EH (cell line): Measurements from ENCODE around the gene FRYL.
"Not testable (repeated sequence)": the region's sequence is repeated elsewhere in the genome, so short reads cannot be mapped to it uniquely, and the experiment has no call there.

Source experiments
- DNase-seq: peaks from one replicate; pipeline ENCODE4 v3.0.0-alpha.2; 2015; ENCODE audit warnings: low read depth

The FRYL gene

DNA sequence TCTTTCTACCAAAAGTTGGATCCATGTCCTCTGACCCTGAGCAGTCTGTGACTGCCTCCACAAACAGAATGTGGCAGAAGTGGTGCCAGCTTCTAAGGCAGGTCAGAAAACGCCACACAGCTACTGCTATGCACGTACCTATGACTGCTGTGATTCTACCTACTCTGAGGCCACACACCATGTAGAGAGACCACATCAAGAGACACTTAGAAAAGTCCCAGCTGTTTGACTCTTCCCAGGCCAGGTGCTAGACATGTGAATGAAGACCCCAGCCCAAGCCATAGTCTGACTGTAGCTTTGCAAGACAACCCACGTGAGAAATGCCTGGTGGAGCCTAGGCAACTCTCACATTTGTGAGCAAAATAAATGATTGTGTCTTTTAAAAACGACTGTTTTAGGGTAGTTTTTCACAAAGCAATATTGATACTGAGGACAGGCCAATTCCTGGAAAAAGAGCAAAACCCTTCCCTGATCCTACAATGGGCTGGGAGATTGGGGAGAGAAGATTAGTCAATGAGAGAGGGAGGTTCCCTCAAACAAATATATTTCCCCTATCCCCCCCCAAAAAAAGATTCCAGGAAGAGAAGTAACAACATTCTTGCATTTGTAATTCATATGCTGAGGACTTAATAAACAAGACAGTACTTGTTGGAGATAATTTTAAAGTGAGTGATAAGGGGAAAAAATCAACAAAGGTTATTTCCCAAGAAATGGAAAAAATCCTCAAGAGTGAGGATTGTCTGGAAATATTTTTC, 33.3 kb downstream of the FRYL start:
- DNase-seq = no peak

DNA sequence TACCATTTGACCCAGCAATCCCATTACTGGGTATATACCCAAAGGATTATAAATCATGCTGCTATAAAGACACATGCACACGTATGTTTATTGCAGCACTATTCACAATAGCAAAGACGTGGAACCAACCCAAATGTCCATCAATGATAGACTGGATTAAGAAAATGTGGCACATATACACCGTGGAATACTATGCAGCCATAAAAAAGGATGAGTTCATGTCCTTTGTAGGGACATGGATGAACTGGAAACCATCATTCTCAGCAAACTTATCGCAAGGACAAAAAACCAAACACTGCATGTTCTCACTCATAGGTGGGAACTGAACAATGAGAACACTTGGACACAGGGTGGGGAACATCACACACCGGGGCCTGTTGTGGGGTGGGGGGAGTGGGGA, 34.9 kb downstream of the FRYL start:
- not testable (repeated sequence) for DNase-seq

DNA sequence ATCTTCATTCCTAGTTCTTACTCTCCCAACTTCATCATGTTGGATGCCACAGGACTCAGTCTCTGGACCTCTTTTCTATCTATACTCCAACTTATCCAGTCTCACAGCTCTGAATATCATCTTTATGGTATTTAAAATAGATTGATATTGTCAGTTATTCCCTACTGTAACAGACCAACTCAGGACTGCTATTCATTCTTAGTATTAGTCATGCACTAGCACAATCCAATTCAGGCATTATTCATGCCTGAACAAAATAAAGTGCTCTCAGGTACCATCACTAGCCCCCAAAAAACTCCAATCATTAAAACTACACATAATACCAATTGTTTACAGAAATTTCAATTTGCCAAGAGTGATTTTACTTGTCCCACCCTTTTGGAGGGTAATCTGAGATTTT, 37.7 kb downstream of the FRYL start:
- peak; percentile 11 for DNase-seq

DNA sequence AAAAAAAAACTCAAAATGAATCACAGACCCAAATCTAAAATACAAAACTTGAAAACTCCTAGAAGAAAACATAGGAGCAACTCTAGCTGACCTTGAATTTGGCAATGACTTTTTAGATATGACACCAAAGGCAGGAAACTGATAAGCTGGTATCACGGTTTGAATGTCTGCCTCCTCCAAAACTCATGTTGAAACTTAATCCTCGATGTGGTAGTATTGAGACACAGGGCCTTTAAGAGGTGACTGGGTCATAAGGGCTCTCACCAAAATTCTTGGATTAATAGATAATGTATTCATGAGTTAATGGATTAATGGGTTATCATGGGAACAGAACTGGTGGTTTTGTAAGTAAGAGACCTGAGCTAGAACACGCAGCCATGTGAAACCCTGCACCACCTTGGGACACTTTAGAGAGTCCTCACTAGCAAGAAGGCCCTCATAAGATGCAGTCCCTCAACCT, 40.5 kb downstream of the FRYL start:
- DNase-seq = no peak

DNA sequence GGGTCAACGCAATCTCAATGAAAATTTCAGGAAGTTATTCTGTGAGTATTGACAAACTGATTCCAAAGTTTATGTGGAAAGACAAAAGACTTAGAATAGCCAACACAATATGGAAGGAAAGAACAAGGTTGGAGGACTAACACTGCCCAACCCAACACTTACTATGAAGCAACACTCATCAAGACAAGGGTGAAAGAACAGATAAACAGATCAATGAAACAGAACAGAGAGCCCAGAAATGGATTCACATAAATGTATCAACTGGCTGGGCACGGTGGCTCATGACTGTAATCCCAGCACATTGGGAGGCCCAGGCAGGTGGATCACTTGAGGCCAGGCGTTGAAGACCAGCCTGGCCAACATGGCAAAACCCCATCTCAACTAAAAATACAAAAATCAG, 41.2 kb downstream of the FRYL start:
- no peak for DNase-seq

DNA sequence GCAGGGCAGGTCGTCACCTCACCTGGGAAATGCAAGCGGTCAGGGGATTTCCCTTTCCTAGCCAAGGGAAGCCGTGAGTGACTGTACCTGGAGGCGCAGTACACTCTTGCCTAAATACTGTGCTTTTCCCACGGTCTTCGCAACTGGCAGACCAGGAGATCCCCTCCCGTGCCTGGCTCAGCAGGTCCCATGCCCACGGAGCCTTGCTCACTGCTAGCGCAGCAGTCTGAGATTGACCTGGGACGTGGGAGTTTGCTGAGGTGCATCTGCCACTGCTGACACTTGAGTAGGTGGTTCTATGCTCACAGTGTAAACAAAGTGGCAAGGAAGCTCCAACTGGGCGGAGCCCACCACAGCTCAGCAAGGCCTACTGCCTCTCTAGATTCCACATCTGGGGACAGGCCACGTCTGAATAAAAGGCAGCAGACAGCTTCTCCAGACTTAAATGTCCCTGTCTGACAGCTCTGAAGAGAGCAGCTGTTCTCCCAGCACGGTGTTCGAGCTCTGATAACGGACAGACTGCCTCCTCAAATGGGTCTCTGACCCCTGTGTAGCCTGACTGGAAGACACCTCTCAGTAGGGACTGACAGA, 51.1 kb downstream of the FRYL start:
- not testable (repeated sequence) for DNase-seq

DNA sequence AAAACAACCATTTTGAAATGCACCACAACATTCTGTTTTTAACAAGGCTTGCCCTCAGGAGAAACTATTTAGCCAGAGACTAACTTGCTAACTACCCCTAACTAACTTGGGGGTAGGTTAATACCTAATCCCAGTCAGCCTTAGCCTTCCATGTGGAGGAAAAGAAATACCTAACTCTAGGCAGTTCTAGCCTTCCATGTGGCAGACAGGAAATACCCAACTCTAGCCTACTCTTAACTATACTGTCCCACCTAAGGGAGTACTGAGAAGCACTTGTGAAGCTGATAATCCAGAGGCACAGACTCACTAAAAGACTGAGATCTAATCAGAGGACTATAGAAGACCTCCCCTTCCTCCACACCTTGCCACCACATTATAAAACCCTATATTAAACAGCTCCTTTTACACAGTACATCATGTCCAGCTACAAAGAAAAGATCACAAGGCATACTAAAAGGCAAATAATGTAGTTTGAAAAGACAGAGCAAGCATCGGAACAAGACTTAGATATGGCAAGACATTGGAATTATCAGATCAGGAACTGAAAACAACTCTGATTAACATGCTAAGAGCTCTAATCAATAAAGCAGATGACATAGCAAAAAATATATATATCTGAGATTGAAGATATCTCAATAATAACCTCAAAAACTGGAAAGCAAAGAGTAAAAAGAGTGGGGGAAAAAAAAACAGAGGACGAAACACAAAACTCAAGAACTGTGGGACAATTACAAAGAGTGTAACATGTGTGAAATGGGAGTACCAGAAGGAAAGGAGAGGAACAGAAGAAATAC, 52.2 kb downstream of the FRYL start:
- no peak for DNase-seq

DNA sequence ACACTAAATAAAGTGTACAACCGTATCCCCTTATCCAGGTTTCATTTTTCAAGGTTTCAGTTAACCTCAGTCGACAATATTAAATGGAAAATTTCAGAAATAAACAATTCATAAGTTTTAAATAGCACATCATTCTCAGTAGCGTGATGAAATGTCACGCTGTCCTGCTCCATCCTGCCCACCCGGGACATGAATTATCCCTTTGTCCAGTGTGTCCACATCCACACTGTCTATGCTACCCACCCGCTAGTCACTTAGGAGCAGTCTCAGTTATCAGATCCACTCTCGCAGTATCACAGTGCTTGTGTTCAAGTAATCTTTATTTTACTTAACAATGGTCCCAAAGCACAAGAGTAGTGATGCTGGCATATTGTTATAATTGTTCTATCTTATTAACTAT, 54.7 kb downstream of the FRYL start:
- DNase-seq = no peak

DNA sequence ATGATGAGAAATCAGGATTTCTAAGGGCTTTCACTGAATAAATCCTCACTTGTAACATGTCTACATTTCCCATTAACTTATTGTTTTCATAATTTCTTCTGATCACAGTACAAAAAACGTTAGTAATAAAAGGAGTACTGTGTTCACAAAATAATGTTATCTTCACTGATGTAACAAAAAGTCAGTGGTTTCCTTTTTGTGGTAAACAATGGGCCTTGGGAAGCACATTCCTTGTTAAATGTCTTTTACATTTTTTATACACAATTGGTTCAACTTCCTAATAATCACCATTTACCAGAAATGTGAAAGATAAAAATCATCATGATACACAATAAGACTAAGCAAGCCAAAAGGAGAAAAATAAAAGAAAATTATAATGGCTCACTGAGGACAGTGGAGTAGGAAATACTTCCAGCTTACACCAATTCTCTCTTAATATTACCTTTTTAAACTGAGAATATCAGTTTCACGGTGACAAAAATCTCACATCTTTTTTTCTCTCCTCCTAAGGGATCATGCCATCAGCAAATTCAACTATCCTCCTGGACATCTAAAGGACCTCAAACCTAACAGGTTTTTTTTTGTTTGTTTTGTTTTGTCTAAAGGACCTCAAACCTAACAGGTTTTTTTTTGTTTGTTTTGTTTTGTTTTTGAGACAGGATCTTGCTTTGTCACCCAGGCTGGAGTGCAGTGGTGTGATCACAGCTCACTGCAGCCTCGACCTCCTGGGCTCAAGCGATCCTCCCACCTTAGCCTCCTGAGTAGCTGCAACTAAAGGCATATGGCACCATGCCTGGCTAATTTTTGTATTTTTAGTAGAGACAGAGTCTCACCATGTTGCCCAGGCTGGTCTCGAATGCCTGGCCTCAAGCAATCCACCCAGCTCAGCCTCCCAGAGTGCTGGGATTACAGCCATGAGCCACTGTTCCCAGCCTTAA, 57.3 kb downstream of the FRYL start:
- DNase-seq = peak; percentile 55

DNA sequence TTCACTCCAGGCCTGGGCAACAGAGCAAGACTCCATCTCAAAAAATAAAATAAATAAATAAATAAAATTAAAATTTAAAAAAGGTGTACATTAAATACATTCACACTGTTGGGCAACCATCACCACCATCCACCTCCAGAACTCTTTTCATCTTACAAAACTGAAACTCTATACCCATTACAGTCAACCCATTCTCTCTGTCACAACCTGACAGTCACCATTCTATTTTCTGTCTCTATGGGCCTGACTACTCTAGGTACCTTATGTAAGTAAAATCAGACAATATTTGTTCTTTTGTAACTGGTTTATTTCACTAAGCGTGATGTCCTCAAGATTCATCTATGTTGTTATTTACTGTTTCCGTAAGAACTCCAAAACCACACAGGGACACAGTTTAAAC, 59.6 kb downstream of the FRYL start:
- no peak for DNase-seq

DNA sequence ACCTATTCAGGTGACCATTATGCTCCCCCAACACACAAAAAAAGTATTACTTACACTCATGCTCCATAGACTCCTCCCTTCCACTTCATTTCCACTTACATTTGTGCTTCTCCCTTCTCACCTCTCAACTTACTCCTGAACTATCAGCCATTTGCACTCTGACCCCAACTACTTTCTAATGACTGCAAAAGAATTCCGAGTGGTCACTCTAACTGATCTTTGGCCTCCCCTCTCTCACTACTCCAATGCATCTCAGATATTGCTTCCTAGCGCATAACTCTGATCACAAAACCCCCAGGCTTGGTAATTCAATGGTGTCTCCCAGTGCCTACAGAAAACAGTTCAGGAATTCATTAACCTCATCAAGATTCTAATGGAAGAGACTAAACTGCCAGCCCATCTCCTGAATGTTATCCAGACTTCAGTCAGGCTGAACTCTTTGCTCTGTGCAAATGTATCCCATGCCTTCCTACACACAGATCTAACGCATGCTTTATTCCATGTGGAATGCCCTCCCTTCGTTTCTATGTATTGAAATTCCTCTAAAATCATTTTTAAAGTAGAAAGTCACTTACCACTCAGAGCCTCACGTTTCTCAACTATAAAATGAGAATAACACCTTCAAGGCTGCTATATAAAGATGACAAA, 61.1 kb downstream of the FRYL start:
- DNase-seq = no peak

DNA sequence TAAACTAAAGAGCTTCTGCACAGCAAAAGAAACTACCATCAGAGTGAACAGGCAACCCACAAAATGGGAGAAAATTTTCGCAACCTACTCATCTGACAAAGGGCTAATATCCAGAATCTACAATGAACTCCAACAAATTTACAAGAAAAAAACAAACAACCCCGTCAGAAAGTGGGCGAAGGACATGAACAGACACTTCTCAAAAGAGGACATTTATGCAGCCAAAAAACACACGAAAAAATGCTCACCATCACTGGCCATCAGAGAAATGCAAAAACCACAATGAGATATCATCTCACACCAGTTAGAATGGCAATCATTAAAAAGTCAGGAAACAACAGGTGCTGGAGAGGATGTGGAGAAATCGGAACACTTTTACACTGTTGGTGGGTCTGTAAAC, 63.8 kb downstream of the FRYL start:
- DNase-seq = not testable (repeated sequence)

DNA sequence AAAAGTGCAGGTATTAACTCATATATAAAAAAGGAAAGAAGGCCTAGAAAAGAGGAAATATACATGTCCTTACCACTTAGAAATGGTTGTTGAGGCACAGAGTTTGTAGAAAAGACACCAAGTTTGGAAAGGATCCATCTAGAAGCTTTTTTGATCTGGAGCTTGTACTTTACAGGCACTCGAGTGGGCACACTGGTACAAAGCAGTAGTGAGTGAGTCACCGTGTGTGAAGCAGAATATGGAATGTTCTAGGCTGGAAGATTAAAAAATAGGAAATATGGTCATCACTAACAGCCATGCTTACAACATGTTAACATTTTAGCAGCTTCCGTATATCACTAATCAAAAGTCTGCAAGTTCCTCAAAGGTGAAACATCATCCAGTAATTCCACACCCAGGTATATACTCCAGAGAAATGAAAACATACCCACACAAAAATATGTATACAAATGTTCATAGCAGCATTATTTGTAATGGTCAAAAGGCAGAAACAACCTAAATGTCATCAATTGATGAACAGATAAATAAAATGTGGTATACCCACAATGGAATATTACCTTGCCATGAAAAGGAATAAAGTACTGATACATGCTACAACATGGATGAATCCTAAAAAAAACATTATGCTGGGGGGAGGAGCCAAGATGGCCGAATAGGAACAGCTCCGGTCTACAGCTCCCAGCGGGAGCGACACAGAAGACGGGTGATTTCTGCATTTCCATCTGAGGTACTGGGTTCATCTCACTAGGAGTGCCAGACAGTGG, 69.5 kb downstream of the FRYL start:
- peak; percentile 14 for DNase-seq

DNA sequence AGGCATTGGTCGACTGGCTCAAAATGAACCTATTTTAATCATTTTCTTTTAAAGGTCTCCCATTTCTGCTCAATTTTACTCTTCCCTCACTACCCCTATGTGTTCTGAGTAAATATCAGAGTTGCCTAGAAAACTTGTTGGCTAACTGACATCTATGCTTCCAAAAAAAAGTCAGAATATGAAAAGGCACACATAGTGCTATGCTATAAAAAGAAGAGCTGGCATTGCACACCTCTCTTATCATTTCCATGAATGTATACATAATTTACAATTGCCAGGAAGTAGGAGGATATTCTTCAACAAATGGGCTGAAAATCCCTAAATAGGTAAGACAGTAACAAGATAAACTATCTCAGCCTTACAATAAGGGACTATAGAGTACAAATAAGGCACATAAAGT, 70.2 kb downstream of the FRYL start:
- DNase-seq = no peak

DNA sequence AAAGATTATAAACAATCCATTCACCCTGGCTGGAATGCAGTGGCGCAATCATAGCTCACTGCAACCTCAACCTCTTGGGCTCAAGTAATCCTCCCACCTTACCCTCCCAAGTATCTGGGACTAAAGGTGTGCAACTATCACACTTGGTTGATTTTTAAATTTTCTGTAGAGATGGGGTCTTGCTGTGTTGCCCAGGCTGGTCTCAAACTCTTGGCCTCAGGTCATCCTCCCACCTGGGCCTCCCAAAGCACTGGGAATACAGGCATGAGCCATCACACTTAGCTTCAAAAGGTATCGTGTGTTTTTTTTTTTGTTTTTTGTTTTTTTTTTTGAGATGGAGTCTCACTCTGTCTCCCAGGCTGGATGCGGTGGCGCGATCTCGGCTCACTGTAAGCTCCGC, 71.5 kb downstream of the FRYL start:
- no peak for DNase-seq

DNA sequence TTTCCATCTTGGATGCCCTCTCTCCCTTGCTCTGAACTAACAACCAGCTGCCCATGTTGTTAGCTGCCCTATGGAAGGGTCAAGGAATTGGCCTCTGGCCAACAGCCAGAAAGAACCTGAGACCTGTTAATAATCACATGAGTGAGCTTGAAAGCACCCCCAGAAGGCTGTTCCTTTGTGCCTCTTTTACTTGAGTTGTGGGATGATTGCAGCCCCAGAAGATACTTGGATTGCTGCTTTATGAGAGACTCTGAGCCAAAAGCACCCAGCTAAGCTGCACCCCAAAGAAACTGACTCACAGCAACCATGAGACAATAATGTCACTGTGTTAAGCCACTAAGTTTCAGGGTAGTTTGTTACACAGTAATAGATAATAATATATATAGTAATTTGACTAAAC, 73.3 kb downstream of the FRYL start:
- no peak for DNase-seq

DNA sequence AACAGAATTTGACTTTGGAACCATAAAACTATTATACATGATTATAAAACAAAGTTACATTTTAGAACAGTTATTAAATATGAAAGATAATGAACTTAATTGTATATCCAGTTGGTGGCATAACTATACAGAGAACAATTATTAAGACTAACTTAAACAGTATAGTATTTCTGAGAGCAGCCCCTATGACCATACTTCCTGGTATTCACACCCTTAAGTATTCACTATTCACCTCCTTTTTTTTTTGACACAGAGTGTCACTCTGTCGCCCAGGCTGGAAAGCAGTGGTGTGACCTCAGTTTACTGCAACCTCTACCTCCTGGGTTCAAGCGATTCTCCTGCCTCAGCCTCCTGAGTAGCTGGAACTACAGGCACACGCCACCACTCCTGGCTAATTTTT, 74.5 kb downstream of the FRYL start:
- DNase-seq = no peak

DNA sequence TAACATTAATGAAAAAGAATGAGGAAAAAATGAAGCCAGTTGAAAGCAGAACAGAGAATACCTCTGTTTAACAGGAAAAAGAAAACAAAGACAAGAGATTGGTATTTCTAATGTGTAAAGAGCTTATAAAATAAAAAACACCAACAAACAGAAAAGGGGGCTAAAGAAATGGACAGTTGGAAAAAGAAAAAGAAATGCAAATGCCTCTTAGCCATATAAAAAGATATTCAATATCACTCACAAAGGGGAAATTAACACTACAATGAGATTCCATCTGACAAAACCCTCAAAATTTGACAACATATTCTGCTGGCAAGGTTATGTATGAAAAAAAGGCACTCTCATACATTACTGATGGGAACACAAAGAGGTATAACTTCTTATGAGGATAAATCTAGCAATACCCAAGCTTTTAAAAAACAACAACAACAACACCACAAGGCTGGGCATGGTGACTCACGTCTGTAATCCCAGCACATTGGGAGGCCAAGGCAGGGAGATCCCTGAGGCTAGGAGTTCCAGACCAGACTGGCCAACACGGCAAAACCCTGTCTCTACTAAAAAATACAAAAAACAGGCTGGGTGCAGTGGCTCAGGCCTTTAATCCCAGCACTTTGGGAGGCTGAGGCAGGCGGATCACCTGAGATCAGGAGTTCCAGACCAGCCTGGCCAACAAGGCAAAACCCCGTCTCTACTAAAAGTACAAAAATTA, 75.8 kb downstream of the FRYL start:
- no peak for DNase-seq

DNA sequence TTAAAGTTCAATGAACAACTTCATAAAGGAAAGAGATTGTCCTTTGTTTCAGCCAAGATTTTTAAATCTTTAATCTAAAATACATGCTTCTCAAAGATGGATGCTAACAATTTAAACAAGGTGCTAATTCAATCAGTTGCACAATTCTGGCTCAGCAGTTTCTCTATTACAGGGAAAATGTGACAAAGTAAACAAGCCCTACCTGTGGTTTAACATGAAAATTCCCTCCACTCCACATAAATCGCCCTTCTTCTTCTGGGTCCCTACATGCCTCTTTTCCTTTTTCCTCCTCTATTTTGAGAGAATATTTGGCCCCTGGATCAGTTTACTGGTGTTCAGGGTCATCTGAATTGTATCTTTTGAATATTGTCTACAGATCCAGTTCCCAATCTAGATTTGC, 80.6 kb downstream of the FRYL start:
- DNase-seq = no peak
